Stimulated activated CD8-positive, alpha-beta memory T cell treated with anti-CD3 and anti-CD28 coated beads, Interleukin-4, amount 100 ng/mL, for 4 hours (primary cell): ENCODE data around the gene TMC8.
"Not testable (repeated sequence)": the region's sequence is repeated elsewhere in the genome, so short reads cannot be mapped to it uniquely, and the experiment has no call there.

Experiments
- DNase-seq, 2 donors: peaks; one replicate each; pipeline ENCODE4 v3.0.0-alpha.2; 2020; ENCODE audit warnings: low read depth in 2 of 2, low spot score in 1 of 2

The TMC8 gene

DNA sequence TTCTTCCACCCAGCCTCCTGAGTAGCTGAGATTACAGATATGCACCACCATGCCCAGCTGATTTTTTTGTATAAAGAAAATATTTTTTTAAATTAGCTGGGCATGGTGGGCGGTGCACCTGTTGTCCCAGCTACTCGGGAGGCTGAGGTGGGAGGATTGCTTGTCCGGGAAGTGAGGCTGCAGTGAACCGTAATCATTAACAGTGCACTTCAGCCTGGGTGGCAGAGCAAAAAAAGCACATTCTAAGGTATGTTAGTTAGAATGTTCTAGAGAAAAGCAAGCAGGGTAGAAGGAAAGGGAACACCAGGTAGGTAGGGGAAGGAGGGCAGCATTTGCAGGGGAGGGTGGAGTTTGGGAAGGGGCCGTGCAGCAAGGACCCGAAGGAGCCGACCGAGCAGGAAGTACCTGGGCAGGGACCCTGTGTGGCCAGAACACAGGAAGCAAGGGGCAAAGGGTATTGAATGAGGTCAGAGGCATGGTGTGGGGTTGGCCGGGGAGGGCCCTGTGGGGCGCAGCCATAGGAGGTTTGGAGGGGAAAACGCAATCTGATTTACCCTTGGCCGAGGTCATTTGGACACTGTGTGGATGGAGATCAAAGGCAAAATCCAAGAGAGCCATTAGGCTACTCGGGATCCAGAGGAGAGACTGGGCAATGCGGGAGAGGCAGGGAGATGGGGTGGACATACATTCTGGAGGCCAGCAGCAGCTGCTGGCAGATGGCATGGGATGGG is 17.9 kb downstream of the TMC8 start:
- DNase-seq: no peak

GRCh38 chr17:78151514-78152008 is 21.0 kb downstream of the TMC8 start:
- no peak for DNase-seq

DNA sequence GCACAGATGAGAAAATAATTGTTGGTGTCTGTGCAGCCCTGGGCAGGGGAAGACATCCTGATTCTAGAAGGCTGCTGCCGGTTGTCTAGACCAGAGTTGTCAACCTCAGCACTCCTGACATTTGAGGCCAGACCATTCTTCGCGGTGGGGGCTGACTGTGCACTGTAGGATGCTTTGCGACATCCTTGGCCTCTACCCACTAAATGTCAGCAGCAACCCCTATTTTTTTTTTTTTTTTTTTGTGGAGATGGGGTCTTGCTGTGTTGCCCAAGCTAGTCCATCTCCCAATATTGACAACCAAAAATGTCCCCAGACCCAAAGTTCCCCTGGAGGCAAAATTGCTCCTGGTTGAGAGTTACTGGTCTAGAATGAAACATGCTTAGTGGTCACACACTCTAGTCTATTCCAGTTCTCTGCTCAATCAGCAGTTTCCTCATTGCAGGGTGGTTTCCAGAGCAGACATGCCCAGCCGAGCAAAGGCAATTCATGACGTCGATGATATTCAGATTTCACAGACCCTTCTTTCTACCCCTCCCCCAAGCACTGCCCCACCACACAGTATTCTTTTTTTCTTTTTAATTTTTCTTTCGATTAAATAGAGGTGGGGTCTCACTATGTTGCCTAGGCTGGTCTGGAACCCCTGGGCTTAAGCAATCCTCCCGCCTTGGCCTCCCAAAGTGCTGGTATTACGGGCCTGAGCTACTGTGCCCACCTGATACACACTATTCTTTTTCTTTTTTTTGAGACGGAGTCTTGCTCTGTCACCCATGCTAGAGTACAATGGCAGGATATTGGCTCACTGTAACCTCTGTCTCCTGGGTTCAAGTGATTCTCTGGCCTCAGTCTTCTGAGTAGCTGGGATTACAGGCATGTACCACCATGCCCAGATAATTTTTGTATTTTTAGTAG is 24.6 kb downstream of the TMC8 start:
- DNase-seq: no peak

DNA sequence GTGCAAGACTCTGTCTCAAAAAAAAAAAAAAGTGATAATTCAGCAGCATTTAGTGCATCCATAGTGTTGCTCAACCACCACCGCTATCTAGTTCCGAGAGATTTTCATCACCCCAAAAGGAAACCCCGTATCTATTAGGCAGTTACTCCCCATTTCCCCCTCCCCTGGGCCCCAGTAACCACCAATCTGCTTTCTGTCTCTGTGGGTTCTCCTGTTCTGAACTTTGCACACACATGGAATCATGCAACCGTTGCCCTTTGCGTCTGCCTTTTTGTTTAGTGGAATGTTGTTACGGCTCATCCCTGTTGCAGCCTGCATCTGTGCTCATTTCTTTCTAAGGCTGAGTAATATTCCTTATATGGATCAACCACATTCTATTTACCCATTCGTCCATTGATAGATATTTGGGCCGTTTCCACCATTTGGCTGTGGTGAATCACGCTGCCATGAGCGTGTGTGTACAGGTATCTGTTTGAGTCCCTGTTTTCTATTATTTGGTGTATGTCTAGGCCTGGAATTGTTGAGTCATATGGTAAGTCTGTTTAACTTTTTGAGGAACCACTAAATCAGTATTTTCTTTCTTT is 29.1 kb downstream of the TMC8 start:
- no peak for DNase-seq

GRCh38 chr17:78163881-78164747 is 33.5 kb downstream of the TMC8 start:
- DNase-seq: no peak

DNA sequence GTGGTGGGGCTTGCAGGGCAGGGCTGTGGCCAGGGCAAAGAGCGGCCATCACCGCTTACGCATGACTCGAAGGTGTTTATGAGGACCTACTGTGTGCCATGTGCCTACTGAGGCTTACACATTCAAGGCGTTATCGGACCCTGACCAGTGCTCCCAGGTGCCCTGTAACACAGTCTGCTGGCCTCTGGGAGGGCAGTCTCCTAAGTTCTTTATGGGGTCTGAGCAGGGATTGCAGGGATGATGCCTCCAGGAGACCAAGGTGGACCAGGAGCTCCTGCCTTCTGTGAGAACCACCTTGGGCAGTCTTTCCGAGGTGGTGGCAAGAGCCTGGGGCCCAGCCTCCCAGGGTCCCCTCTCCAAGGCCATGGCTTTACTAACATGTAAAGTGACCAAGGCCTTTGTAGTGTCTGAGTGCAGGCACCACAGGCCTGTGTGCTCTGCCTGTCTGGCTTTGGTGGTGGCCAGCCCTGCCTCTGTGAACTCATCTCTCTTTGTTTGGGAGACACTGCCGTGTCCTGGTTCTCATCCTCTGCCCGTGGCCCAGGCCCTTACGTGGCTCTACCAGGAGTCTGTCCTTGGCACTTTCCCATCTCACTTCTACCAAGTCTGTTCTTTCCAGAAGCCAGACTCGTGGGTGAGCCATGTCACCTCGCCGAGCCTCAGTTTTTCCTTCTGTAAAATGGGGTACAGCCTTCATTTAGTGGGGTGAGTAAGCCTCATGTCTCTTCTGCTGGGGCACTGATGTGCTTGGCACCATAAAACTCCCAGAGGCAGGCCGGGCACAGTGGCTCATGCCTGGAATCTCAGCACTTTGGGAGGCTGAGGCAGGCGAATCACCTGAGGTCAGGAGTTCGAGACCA is 34.4 kb downstream of the TMC8 start:
- no peak for DNase-seq

DNA sequence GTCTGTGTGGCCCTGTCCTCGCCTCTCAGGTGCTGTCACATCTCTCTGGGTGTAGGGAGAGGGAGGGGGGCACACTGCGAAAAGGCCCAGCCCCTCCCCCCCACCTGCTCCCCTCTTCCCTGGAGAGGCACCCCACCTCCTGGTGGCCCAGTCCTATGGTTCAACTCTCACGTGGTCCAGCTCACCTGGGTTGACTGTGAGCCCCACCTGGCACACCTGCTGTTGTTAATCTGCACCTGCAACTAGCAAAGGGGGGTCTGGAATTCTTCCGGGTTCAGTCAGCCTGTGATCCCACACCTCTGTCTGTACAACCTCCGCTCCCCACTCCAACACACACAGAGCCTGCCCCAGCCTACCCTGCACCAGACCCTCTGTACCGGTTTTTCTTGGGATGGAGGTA is 35.8 kb downstream of the TMC8 start:
- no peak for DNase-seq

DNA sequence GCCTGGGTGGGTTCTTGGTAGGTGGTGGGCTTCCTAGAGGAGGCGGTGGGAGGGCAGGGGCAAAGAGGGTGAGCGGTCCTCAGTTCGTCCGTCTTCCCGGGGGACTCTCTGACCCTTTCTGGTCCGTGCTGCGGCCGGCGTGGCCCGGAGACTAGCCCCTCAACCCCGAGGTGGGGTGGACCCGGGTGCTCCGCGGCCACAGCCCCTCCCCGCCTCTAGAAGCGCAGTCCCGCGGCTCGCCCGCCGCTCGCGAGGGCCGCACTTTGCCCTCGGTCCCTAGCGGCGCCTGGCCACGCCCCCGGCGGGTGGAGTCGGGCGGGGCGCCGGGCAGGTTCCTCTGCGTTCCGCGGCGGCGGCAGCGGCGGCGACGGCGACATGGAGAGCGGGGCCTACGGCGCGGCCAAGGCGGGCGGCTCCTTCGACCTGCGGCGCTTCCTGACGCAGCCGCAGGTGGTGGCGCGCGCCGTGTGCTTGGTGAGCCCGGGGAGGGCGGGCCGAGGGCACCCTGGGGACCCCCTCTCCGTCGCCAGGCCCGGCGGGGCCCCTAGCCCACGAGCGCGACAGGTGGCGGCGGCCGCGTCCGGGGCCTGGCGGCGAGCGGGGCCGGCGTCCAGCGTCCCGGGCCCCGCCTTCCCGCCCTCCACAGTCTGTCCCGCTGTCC is 37.8 kb downstream of the TMC8 start, which contains the start of gene SYNGR2:
TSS of gene SYNGR2 (plus strand) at position 340 of the 661 bp plus-strand sequence. CDS start at position 376, 36 bp downstream.
- DNase-seq: peak; percentile 65 to 68

GRCh38 chr17:78168903-78169793 is 38.6 kb downstream of the TMC8 start:
- peak; percentile 33 to 56 for DNase-seq

DNA sequence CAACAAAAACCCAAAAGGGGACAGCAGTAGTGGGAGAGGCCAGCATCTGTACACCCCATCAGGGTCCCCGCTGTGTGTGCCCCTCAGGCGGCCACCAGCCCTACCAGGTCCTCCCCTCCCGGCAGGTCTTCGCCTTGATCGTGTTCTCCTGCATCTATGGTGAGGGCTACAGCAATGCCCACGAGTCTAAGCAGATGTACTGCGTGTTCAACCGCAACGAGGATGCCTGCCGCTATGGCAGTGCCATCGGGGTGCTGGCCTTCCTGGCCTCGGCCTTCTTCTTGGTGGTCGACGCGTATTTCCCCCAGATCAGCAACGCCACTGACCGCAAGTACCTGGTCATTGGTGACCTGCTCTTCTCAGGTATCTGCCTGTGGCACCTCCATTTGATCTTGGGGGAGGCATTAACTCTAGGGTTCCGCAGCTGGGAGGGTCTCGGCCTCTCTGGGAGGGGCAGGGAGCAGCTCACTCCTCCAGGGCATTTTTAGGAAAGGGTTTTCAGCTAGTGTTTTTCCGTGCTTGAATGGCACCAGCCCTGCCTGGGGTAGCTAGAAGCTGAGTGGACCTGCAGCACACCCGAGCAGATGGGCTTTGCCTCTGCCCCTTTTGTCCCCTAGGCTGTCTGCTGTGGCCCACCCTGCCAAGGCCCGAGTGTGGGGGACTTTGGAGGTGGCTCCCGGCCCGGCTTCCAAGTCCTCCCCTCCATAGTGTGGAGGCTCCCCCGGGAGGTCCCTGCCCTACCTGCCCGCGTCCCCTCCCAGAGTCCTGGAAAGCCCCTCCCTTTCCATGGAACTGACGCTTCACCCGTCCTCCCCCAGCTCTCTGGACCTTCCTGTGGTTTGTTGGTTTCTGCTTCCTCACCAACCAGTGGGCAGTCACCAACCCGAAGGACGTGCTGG is 40.4 kb downstream of the TMC8 start:
- no peak for DNase-seq

GRCh38 chr17:78171591-78172248 is 41.1 kb downstream of the TMC8 start:
- DNase-seq: not testable (repeated sequence)

- no peak for DNase-seq
Measured at GRCh38 chr17:78172249-78173051, 41.9 kb downstream of the TMC8 start.

GRCh38 chr17:78173097-78173715 is 42.6 kb downstream of the TMC8 start:
- DNase-seq: no peak

GRCh38 chr17:78174346-78174869 is 43.8 kb downstream of the TMC8 start:
- no peak for DNase-seq
